Keratinocyte (primary cell): ENCODE measurements around the gene FSIP1. TPM values are rescaled to one million over a fixed set of nuclear protein-coding genes. Genes with fewer than 3 reads are reported as not detected.

Experiments used
- DNase-seq: peaks from one replicate; pipeline ENCODE4 v3.0.0-alpha.2; 2011; ENCODE audit warnings: low read depth, missing footprints, low spot score
- FAIRE-seq: peaks from 2 replicates; lab custom pipeline; 2011; peaks lifted over from hg19 to GRCh38; lab: Jason Lieb, UNC
- H2AFZ ChIP-seq: 2 replicates; pipeline ENCODE4 v1.6.0; 2012; ENCODE audit warnings: low read length, control low read depth, inconsistent platforms; ENCODE audit not compliant: control insufficient read depth
- H3K27ac ChIP-seq: 2 replicates; pipeline ENCODE4 v1.5.1; 2011; ENCODE audit warnings: low read length; ENCODE audit not compliant: control insufficient read depth, insufficient read depth
- H3K27me3 ChIP-seq: 3 replicates; pipeline ENCODE4 v1.6.0; 2011; ENCODE audit warnings: low read length; ENCODE audit not compliant: control insufficient read depth, insufficient read depth; ENCODE audit errors: extremely low read depth
- H3K36me3 ChIP-seq, 2 experiments: 2 replicates in 1 of 2; 3 replicates in 1 of 2; pipeline ENCODE4 v1.5.1; 2011; ENCODE audit warnings: low read length in 2 of 2, mild to moderate bottlenecking in 1 of 2; ENCODE audit not compliant: control insufficient read depth in 2 of 2, insufficient read depth in 2 of 2; ENCODE audit errors: extremely low read depth in 1 of 2
- H3K4me1 ChIP-seq: 3 replicates; pipeline ENCODE4 v1.5.1; 2011; ENCODE audit warnings: low read length; ENCODE audit not compliant: control insufficient read depth, insufficient read depth; ENCODE audit errors: extremely low read depth
- H3K4me2 ChIP-seq: 3 replicates; pipeline ENCODE4 v1.6.0; 2011; ENCODE audit warnings: low read depth, low read length; ENCODE audit not compliant: control insufficient read depth, insufficient read depth; ENCODE audit errors: extremely low read depth
- H3K4me3 ChIP-seq, 3 experiments: fragments of 200-600 bp in 1 of 3; sonication (generic) in 1 of 3; 2 replicates in 2 of 3; 3 replicates in 1 of 3; pipeline ENCODE4 v1.5.1; 2011 to 2016; ENCODE audit warnings: low read length in 3 of 3, mild to moderate bottlenecking in 3 of 3, control low read depth in 2 of 3, inconsistent platforms in 1 of 3, low read depth in 1 of 3, mixed read lengths in 1 of 3, mixed run types in 1 of 3, moderate library complexity in 1 of 3; ENCODE audit not compliant: control insufficient read depth in 2 of 3, insufficient read depth in 2 of 3; ENCODE audit errors: extremely low read depth in 1 of 3
- H3K79me2 ChIP-seq: 2 replicates; pipeline ENCODE4 v1.6.0; 2012; ENCODE audit warnings: low read length; ENCODE audit not compliant: control insufficient read depth, insufficient read depth
- H3K9ac ChIP-seq: 3 replicates; pipeline ENCODE4 v1.6.0; 2011; ENCODE audit warnings: low read length; ENCODE audit not compliant: control insufficient read depth, insufficient read depth; ENCODE audit errors: extremely low read depth
- H3K9me1 ChIP-seq: 3 replicates; pipeline ENCODE4 v1.6.0; 2011; ENCODE audit warnings: low read length; ENCODE audit not compliant: control insufficient read depth, insufficient read depth; ENCODE audit errors: extremely low read depth
- H3K9me3 ChIP-seq: 2 replicates; pipeline ENCODE4 v1.5.1; 2012; ENCODE audit warnings: low read depth, low read length; ENCODE audit not compliant: control insufficient read depth
- H4K20me1 ChIP-seq: 3 replicates; pipeline ENCODE4 v1.6.0; 2011; ENCODE audit warnings: low read length; ENCODE audit not compliant: control insufficient read depth, insufficient read depth; ENCODE audit errors: extremely low read depth
- CTCF ChIP-seq, 3 experiments: IDR thresholded peaks in 1 of 3; conservative IDR thresholded peaks in 1 of 3; optimal IDR thresholded peaks in 1 of 3; 2 replicates in 2 of 3; 3 replicates in 1 of 3; pipeline versions ENCODE3 to v1.5.1; 2011; ENCODE audit warnings: low read length in 3 of 3, mild to moderate bottlenecking in 3 of 3, moderate library complexity in 2 of 3, control low read depth in 1 of 3, inconsistent platforms in 1 of 3; ENCODE audit not compliant: insufficient read depth in 2 of 3; ENCODE audit errors: extremely low read depth in 1 of 3
- EZH2 ChIP-seq: IDR thresholded peaks from one replicate; pipeline ENCODE4 v1.6.1; 2012; ENCODE audit warnings: inconsistent platforms, mild to moderate bottlenecking, low read length, moderate library complexity
- dilution Hi-C: fragments of 300-500 bp; cut with MboI; formaldehyde crosslinking; loops from one replicate; pipeline ENCODE4 v1.7.0; 2020; ENCODE audit warnings: low sequenced_read_pairs; ENCODE audit not compliant: extremely low pct_ligation_motif_present
- polyA plus RNA-seq, 5 experiments: library from polyadenylated mRNA; depleted of rRNA in 3 of 5; stranded (reverse) in 3 of 5; stranded (forward) in 1 of 5; unstranded in 1 of 5; fragments of >200 nt; gene quantifications; 1 replicate in 1 of 5; 2 replicates in 3 of 5; 3 replicates in 1 of 5; pipeline versions ENCODE4 v1.2.1 to v1.2.3, GENCODE V29; 2011 to 2012; ENCODE audit warnings: missing spikeins in 2 of 5, low read depth in 1 of 5, low replicate concordance in 1 of 5

FSIP1 gene
- polyA plus RNA-seq, 1 donor (not counting 4 experiments of a cell fraction or from before 2014, with no cell fraction given), result 1.5 TPM

- Histone ChIP-seq H2AFZ (no peak overlapping the region), H3K4me1 (no peaks in the 10 kb centered on the region), H3K9ac (no peak overlapping the region), H3K79me2 (no peaks in the 10 kb centered on the region), H3K4me2 (no peak overlapping the region), H4K20me1 (no peaks in the 10 kb centered on the region), H3K9me1 (no peaks in the 10 kb centered on the region), H3K27ac (no peak overlapping the region), H3K27me3 (no peaks in the 10 kb centered on the region), H3K9me3 (no peaks in the 10 kb centered on the region), H3K36me3 (no peaks in the 10 kb centered on the region), H3K4me3 (no peak overlapping the region)
- DNase-seq (no peak), FAIRE-seq (no peak)
- no peak for TF ChIP-seq EZH2
- TF ChIP-seq CTCF (optimal IDR thresholded peaks at IDR 0.05 in 1 of 3, IDR thresholded peaks at IDR 0.05 in 1 of 3, conservative IDR thresholded peaks at IDR 0.05 in 1 of 3; ENCODE audit: extremely low read depth in 1 of 3, insufficient read depth in 2 of 3, low read length in 3 of 3), result no peak
- dilution Hi-C loops, result loop anchor here (25.0 kb wide), 1 partner anchor 89 kb away; the partner anchor contains the start of gene GPR176
Observed at GRCh38 chr15:39823634-39824033, 41.0 kb upstream of the FSIP1 start.

- H3K4me2 ChIP-seq, result no peak overlapping the region
- H3K36me3 ChIP-seq, result no peaks in the 10 kb centered on the region
- no peaks in the 10 kb centered on the region for H3K79me2 ChIP-seq
- no peaks in the 10 kb centered on the region for H3K27me3 ChIP-seq
- H3K4me1 ChIP-seq, result no peaks in the 10 kb centered on the region
- TF ChIP-seq EZH2, result no peak
- no peak for TF ChIP-seq CTCF (optimal IDR thresholded peaks at IDR 0.05 in 1 of 3, IDR thresholded peaks at IDR 0.05 in 1 of 3, conservative IDR thresholded peaks at IDR 0.05 in 1 of 3; ENCODE audit: extremely low read depth in 1 of 3, insufficient read depth in 2 of 3, low read length in 3 of 3)
- no peak overlapping the region for H3K27ac ChIP-seq
- no peaks in the 10 kb centered on the region for H3K9me1 ChIP-seq
- dilution Hi-C loops, result loop anchor here (25.0 kb wide), 1 partner anchor 92 kb away; the partner anchor contains the start of gene GPR176
- H4K20me1 ChIP-seq, result no peaks in the 10 kb centered on the region
- no peaks in the 10 kb centered on the region for H3K9me3 ChIP-seq
- DNase-seq, result no peak
- FAIRE-seq, result no peak
- no peak overlapping the region for H3K4me3 ChIP-seq
- no peak overlapping the region for H3K9ac ChIP-seq
- H2AFZ ChIP-seq, result no peak overlapping the region
Observed at GRCh38 chr15:39820050-39820602, 37.5 kb upstream of the FSIP1 start.
